ENCODE results near the gene PXYLP1. TPM values are rescaled to one million over a fixed set of nuclear protein-coding genes. Genes with fewer than 3 reads are reported as not detected.

PXYLP1 gene
- total and polyA plus RNA-seq, 2 of the 8 experiments (the other 6 are each of a cell fraction or from before 2014, with no cell fraction given): 19.4 to 20.6 TPM

DNA sequence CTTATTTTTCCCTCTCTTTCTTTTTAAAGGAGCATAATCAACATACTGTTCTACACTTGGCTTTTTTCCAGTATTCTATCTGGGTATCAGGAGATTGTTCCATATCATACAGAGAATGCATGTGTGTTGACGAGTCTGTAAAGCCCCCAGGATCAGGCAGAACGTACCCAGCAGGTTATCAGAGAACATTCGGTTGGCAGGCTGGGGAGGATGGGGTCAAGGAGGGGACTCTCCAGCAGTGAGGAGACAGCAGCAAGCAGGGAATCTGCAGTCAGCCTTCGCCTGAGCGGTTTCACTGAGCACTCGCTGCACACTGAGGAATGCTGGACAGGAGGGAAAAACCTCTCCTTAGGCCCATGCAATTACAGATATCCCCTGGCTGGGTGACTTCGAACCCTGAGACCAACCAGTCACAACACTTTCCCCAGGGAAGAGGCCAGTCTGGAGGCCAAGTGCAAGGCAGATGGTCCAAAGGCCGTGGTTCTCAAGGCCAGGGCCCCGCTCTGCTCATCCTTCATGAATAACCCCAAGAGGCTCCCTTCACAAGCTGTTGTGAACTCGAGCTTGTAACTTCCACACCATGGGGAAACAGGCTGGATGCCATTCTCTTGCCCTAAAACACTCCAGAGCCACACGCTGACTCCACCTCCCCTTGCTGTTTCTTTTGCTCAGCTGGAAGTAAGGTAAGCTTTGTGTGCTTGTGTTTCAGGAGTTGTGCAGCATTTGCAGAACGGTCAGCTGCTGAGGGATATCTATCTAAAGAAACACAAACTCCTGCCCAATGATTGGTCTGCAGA lies 60.1 kb downstream of the PXYLP1 start (continued):
- TF ChIP-seq TEAD4 (IDR thresholded peaks at IDR 0.05; ENCODE audit: low read depth, low read length) (no peak), CEBPB (IDR thresholded peaks at IDR 0.05; ENCODE audit: low read depth, low read length) (no peak), ZNF274 (IDR thresholded peaks at IDR 0.05; ENCODE audit: borderline replicate concordance, extremely low read depth, low read length) (no peak), TAF1 (IDR thresholded peaks at IDR 0.05; ENCODE audit: low read depth, low read length) (no peak), POLR2AphosphoS5 (IDR thresholded peaks at IDR 0.05; ENCODE audit: low read depth, low read length) (no peak), CREB1 (IDR thresholded peaks at IDR 0.05) (no peak)
